GM18499 (cell line): ENCODE measurements around the gene VEPH1.

Experiments used
- ATAC-seq: cut with Tn5 transposase; IDR thresholded peaks from one replicate; pipeline ENCODE4 v1.9.1; 2021; ENCODE audit warnings: moderate number of reproducible peaks; ENCODE audit not compliant: insufficient read depth, unreplicated experiment

Gene VEPH1

GRCh38 chr3:157398598-157398997 is 104.6 kb downstream of the VEPH1 start:
- ATAC-seq = no peak

- no peak for ATAC-seq
Measured at GRCh38 chr3:157394411-157394810, 108.8 kb downstream of the VEPH1 start.

GRCh38 chr3:157393113-157393512 is 110.1 kb downstream of the VEPH1 start:
- no peak for ATAC-seq

GRCh38 chr3:157392104-157392503 is 111.1 kb downstream of the VEPH1 start:
- no peak for ATAC-seq

GRCh38 chr3:157390713-157391515 is 112.3 kb downstream of the VEPH1 start:
- ATAC-seq = no peak

GRCh38 chr3:157388976-157389375 is 114.2 kb downstream of the VEPH1 start:
- ATAC-seq = no peak

- ATAC-seq = no peak
Measured at GRCh38 chr3:157387708-157388435, 115.3 kb downstream of the VEPH1 start.

- no peak for ATAC-seq
Measured at GRCh38 chr3:157384491-157384890, 118.7 kb downstream of the VEPH1 start.

GRCh38 chr3:157384031-157384430 is 119.2 kb downstream of the VEPH1 start:
- no peak for ATAC-seq

- no peak for ATAC-seq
Measured at GRCh38 chr3:157381606-157382005, 121.6 kb downstream of the VEPH1 start.

GRCh38 chr3:157379525-157380140 is 123.6 kb downstream of the VEPH1 start:
- no peak for ATAC-seq

- no peak for ATAC-seq
Measured at GRCh38 chr3:157376603-157377300, 126.5 kb downstream of the VEPH1 start.

GRCh38 chr3:157375342-157375986 is 127.8 kb downstream of the VEPH1 start:
- no peak for ATAC-seq

GRCh38 chr3:157374933-157375332 is 128.3 kb downstream of the VEPH1 start:
- ATAC-seq = no peak

- no peak for ATAC-seq
Measured at GRCh38 chr3:157373783-157374182, 129.4 kb downstream of the VEPH1 start.

GRCh38 chr3:157370867-157371266 is 132.3 kb downstream of the VEPH1 start:
- ATAC-seq = no peak

- no peak for ATAC-seq
Measured at GRCh38 chr3:157369727-157370421, 133.3 kb downstream of the VEPH1 start.

GRCh38 chr3:157368171-157368570 is 135.0 kb downstream of the VEPH1 start:
- no peak for ATAC-seq

- no peak for ATAC-seq
Measured at GRCh38 chr3:157363393-157363792, 139.8 kb downstream of the VEPH1 start.

GRCh38 chr3:157362348-157362747 is 140.9 kb downstream of the VEPH1 start:
- ATAC-seq = no peak
